Testis (tissue), 3 donors: ENCODE data around the gene TRIM52. TPM values are rescaled to one million over a fixed set of nuclear protein-coding genes. Genes with fewer than 3 reads are reported as not detected.

Source experiments
- DNase-seq: peaks from one replicate; pipeline ENCODE4 v3.0.0-alpha.2; 2019
- H3K27ac ChIP-seq, 2 donors: fragments of 200-600 bp; sonication (generic); one replicate each; pipeline ENCODE4 v1.5.1; 2019
- H3K27me3 ChIP-seq: fragments of 200-600 bp; sonication (generic); one replicate; pipeline ENCODE4 v1.5.1; 2019
- H3K36me3 ChIP-seq: fragments of 200-600 bp; sonication (generic); one replicate; pipeline ENCODE4 v1.5.1; 2017; ENCODE audit warnings: low read depth; ENCODE audit errors: missing control alignments
- H3K4me1 ChIP-seq: fragments of 200-600 bp; sonication (generic); one replicate; pipeline ENCODE4 v1.5.1; 2019
- H3K4me3 ChIP-seq, 2 donors: fragments of 200-600 bp; sonication (generic); one replicate each; pipeline ENCODE4 v1.5.1; 2017 to 2019
- H3K9me3 ChIP-seq: fragments of 200-600 bp; sonication (generic); one replicate; pipeline ENCODE4 v1.5.1; 2017
- CTCF ChIP-seq, 3 experiments: fragments of 450-650 bp in 2 of 3; fragments of 200-600 bp in 1 of 3; sonication (generic) in 1 of 3; IDR thresholded peaks; one replicate each; pipeline ENCODE4 v1.5.1; 2016 to 2019; ENCODE audit warnings: antibody characterized with exemption in 3 of 3, mild to moderate bottlenecking in 2 of 3, moderate library complexity in 1 of 3
- POLR2A ChIP-seq: fragments of 450-650 bp; IDR thresholded peaks from one replicate; pipeline ENCODE4 v1.6.1; 2017; ENCODE audit warnings: antibody characterized with exemption, mild to moderate bottlenecking, moderate library complexity
- WGBS, 2 donors: methylation state at CpG; one replicate each; pipeline ENCODE4 v1.1.5; 2018; 5-methylcytosine and 5-hydroxymethylcytosine counted together
- intact Hi-C: fragments of 100-400 bp; cut with DNase I; formaldehyde crosslinking; loops from one replicate; pipeline ENCODE4 v1.15.1; 2023; ENCODE audit warnings: low total_unique reads
- polyA plus RNA-seq: library from polyadenylated mRNA; stranded (reverse); fragments of 350-450 nt; fragmentation: Illumina TruSeq; extraction: RNeasy Lipid Tissue Mini Kit (QIAGEN cat#74804); gene quantifications from one replicate; pipeline ENCODE4 v1.2.3, GENCODE V29; 2014; ENCODE audit warnings: low read depth, low replicate concordance; ENCODE audit not compliant: insufficient read depth
- total RNA-seq, 2 donors: library from RNA; depleted of rRNA; stranded (reverse); fragments of >200 nt; gene quantifications; one replicate each; pipeline ENCODE4 v1.2.3, GENCODE V29; 2016

TRIM52 gene
- total and polyA plus RNA-seq, 3 donors from 2014 or later, result 19.3 to 32.8 (median 28.4) TPM

DNA sequence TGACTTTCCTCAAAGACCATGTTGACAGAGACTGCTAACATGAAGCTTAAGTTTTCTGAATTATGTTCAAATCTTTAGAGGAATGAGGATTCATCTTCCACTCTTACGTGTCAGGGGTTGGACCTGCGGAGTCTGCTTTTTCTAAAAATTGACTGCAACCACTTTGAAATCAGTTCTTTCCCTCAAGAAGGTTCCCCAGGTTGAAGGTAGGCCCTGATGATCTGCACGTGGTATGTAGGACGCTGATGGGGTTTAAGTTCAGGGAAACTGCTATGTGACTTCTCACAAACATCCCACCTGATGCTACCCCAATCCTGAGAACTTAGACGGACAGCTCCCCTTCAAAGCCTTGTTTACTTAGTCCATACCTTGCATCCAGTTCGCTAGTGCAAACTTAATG, 24.5 kb downstream of the TRIM52 start:
- intact Hi-C loops, result no loop called here
- TF ChIP-seq POLR2A (no peak), CTCF (IDR thresholded peaks at IDR 0.05) (no peak)
- H3K4me1 ChIP-seq, result peaks cover 2% of the 10 kb centered on the region
- no peak overlapping the region for H3K4me3 ChIP-seq
- H3K9me3 ChIP-seq, result no peaks in the 10 kb centered on the region
- DNase-seq, result no peak
- H3K27ac ChIP-seq, result no peak overlapping the region
- no peaks in the 10 kb centered on the region for H3K36me3 ChIP-seq
- H3K27me3 ChIP-seq, result no peaks in the 10 kb centered on the region
- WGBS, 2 donors, result 79 to 83% methylated on average over 6 of the region's 6 CpGs

GRCh38 chr5:181235689-181236366, 25.1 kb downstream of the TRIM52 start:
- 75 to 79% methylated on average over 5 of the region's 5 CpGs for WGBS, 2 donors
- H3K27me3 ChIP-seq, result no peaks in the 10 kb centered on the region
- DNase-seq, result no peak
- intact Hi-C loops, result no loop called here
- H3K4me3 ChIP-seq, result no peak overlapping the region
- no peaks in the 10 kb centered on the region for H3K9me3 ChIP-seq
- TF ChIP-seq POLR2A (no peak), CTCF (IDR thresholded peaks at IDR 0.05) (no peak)
- no peak overlapping the region for H3K27ac ChIP-seq
- no peaks in the 10 kb centered on the region for H3K36me3 ChIP-seq
- no peaks in the 10 kb centered on the region for H3K4me1 ChIP-seq

GRCh38 chr5:181235323-181235688, 25.6 kb downstream of the TRIM52 start:
- intact Hi-C loops, result no loop called here
- Histone ChIP-seq H3K4me1 (no peaks in the 10 kb centered on the region), H3K27me3 (no peaks in the 10 kb centered on the region), H3K27ac (no peak overlapping the region), H3K36me3 (no peaks in the 10 kb centered on the region), H3K9me3 (no peaks in the 10 kb centered on the region), H3K4me3 (no peak overlapping the region)
- no peak for TF ChIP-seq CTCF (IDR thresholded peaks at IDR 0.05)
- no peak for TF ChIP-seq POLR2A
- no peak for DNase-seq
- WGBS, 2 donors, result 75 to 81% methylated on average over 5 of the region's 5 CpGs

DNA sequence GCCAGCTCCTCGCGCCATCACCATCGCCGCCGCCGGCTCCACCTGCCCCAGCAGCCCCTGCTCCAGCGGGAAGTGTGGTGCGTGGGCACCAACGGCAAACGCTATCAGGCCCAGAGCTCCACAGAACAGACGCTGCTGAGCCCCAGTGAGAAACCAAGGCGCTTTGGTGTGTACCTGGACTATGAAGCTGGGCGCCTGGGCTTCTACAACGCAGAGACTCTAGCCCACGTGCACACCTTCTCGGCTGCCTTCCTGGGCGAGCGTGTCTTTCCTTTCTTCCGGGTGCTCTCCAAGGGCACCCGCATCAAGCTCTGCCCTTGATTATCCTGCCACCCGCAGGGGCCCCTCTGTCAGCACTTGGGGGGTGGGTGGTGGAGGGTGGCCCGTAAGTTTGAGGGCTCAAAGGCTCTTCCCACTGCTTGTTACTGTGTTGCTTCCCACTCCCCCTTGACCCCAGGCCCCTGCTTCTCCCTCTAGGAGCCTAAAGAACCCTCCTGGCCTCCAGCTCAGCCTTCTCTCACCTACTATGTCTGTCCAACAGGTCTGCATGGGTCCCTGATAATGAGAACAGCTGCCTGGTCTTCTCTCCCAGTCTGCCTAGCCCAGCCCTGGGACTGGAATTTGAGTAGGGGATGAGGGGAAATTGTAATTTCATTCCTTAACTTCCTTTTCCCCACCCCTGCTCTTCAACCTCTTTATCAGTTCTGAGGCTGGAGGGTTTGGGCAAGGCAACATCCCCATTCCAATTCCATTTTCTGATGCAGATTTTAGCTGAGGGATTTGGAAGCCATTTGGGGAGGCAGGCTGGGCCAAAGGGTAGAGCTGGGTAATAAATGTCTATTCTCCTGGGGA, 26.3 kb downstream of the TRIM52 start:
- no peaks in the 10 kb centered on the region for H3K9me3 ChIP-seq
- no peak overlapping the region for H3K4me3 ChIP-seq
- no peaks in the 10 kb centered on the region for H3K27me3 ChIP-seq
- no peaks in the 10 kb centered on the region for H3K36me3 ChIP-seq
- H3K4me1 ChIP-seq, result no peaks in the 10 kb centered on the region
- no peak for DNase-seq
- no peak for TF ChIP-seq CTCF (IDR thresholded peaks at IDR 0.05)
- TF ChIP-seq POLR2A, result no peak
- WGBS, 2 donors, result 86 to 94% methylated on average over 20 to 22 of the region's 22 CpGs
- intact Hi-C loops, result no loop called here
- no peak overlapping the region for H3K27ac ChIP-seq
